Neural progenitor cell (in vitro differentiated cells): Measurements from ENCODE around the gene FBXL14.

ENCODE experiments used
- CTCF ChIP-seq: fragments of 200-600 bp; sonication (generic); IDR thresholded peaks from 2 replicates; pipeline ENCODE4 v1.5.1; 2017; ENCODE audit warnings: antibody characterized with exemption, mild to moderate bottlenecking
- EZH2phosphoT487 ChIP-seq: fragments of 200-600 bp; sonication (generic); IDR thresholded peaks from 2 replicates; pipeline ENCODE4 v1.6.1; 2017; ENCODE audit warnings: antibody characterized with exemption

- TF ChIP-seq CTCF (no peak), EZH2phosphoT487 (no peak)
These were observed 4.0 kb downstream of the FBXL14 start for GRCh38 chr12:1590221-1590979.
